Activated CD8-positive, alpha-beta T cell treated with anti-CD3 and anti-CD28 coated beads for 36 hours (primary cell): Measurements from ENCODE around the gene DTNBP1. TPM values are rescaled to one million over a fixed set of nuclear protein-coding genes. Genes with fewer than 3 reads are reported as not detected.

Experiments used
- ATAC-seq: fragments of 200-7000 bp; cut with Tn5 transposase; one replicate; pipeline ENCODE4 v1.10.0; 2021; ENCODE audit warnings: mild to moderate bottlenecking, moderate library complexity
- CTCF ChIA-PET: fragments of 350-600 bp; sonication (Branson Sonifier 250); formaldehyde crosslinking; loops from one replicate; lab custom pipeline; 2021; ENCODE audit warnings: antibody characterized with exemption; lab: Charles Lee
- POLR2A ChIA-PET: fragments of 350-600 bp; sonication (Branson Sonifier 250); formaldehyde crosslinking; loops from one replicate; lab custom pipeline; 2021; ENCODE audit warnings: antibody characterized with exemption; lab: Charles Lee
- DNase-seq: peaks from one replicate; pipeline ENCODE4 v3.0.0-alpha.2; 2020
- H3K27ac Mint-ChIP-seq: one replicate; pipeline ENCODE4 v1.8.0; 2021; ENCODE audit warnings: mild to moderate bottlenecking, mixed read lengths
- H3K27me3 Mint-ChIP-seq: one replicate; pipeline ENCODE4 v1.8.0; 2021; ENCODE audit warnings: mixed read lengths
- H3K36me3 Mint-ChIP-seq: one replicate; pipeline ENCODE4 v1.8.0; 2021; ENCODE audit warnings: low read depth, mixed read lengths
- H3K4me1 Mint-ChIP-seq: one replicate; pipeline ENCODE4 v1.8.0; 2021; ENCODE audit warnings: low read depth, mixed read lengths
- H3K4me3 Mint-ChIP-seq: one replicate; pipeline ENCODE4 v1.8.0; 2021; ENCODE audit warnings: mild to moderate bottlenecking, moderate library complexity, mixed read lengths
- H3K9me3 Mint-ChIP-seq: one replicate; pipeline ENCODE4 v1.8.0; 2021; ENCODE audit warnings: mixed read lengths
- CTCF ChIP-seq: fragments of 200-600 bp; IDR thresholded peaks from one replicate; pipeline ENCODE4 v1.8.0; 2022; ENCODE audit warnings: antibody characterized with exemption, mild to moderate bottlenecking
- intact Hi-C: fragments of 100-400 bp; cut with micrococcal nuclease; formaldehyde crosslinking; loops from one replicate; pipeline ENCODE4 v1.10.0; 2022
- total RNA-seq, 2 experiments: library from RNA; stranded (reverse); gene quantifications; one replicate each; pipeline ENCODE4 v1.2.3, GENCODE V29; 2021

DTNBP1 gene
- total RNA-seq, 2 experiments from 2014 or later: 12.6 to 14.6 TPM

GRCh38 chr6:15522427-15522826 lies 140.4 kb downstream of the DTNBP1 start:
- TF ChIP-seq CTCF: no peak
- H3K36me3 Mint-ChIP-seq: peaks cover 64% of the 10 kb centered on the region
- no peaks in the 10 kb centered on the region for H3K27me3 Mint-ChIP-seq
- peak; percentile 39 for ATAC-seq
- H3K4me3 Mint-ChIP-seq: no peak overlapping the region
- ChIA-PET CTCF (interaction anchor here (1.0 to 2.1 kb wide), 2 partner anchors 12 to 101 kb away, joined by 5 to 8 read pairs; no protein-coding TSS in a partner anchor), POLR2A (interaction anchor here (0.6 to 1.3 kb wide), 2 partner anchors 10 to 17 kb away, joined by 3 to 4 read pairs; no protein-coding TSS in a partner anchor)
- peaks cover 15% of the 10 kb centered on the region for H3K4me1 Mint-ChIP-seq
- peaks cover 5% of the 10 kb centered on the region for H3K9me3 Mint-ChIP-seq
- peak overlapping the region; percentile 76 for H3K27ac Mint-ChIP-seq
- no peak for DNase-seq
- intact Hi-C loops: loop anchor here (5.0 kb wide), 1 partner anchor 100 kb away; no protein-coding TSS in a partner anchor

GRCh38 chr6:15522026-15522425 lies 140.8 kb downstream of the DTNBP1 start:
- no peaks in the 10 kb centered on the region for H3K27me3 Mint-ChIP-seq
- DNase-seq (no peak), ATAC-seq (no peak)
- peaks cover 64% of the 10 kb centered on the region for H3K36me3 Mint-ChIP-seq
- no peak for TF ChIP-seq CTCF
- CTCF ChIA-PET: interaction anchor here (0.6 to 2.1 kb wide), 4 partner anchors 12 to 684 kb away, joined by 3 to 8 read pairs (median 4); no protein-coding TSS in a partner anchor
- peaks cover 15% of the 10 kb centered on the region for H3K4me1 Mint-ChIP-seq
- POLR2A ChIA-PET: interaction anchor here (1.3 kb wide), 1 partner anchor 16 kb away, joined by 4 read pairs; no protein-coding TSS in a partner anchor
- peaks cover 5% of the 10 kb centered on the region for H3K9me3 Mint-ChIP-seq
- H3K4me3 Mint-ChIP-seq: no peak overlapping the region
- intact Hi-C loops: loop anchor here (5.0 kb wide), 1 partner anchor 100 kb away; no protein-coding TSS in a partner anchor
- H3K27ac Mint-ChIP-seq: peak overlapping the region; percentile 76

GRCh38 chr6:15521582-15521981 lies 141.2 kb downstream of the DTNBP1 start:
- intact Hi-C loops: loop anchor here (5.0 kb wide), 1 partner anchor 101 kb away; no protein-coding TSS in a partner anchor
- ChIA-PET POLR2A (interaction anchor here (1.3 kb wide), 1 partner anchor 16 kb away, joined by 4 read pairs; no protein-coding TSS in a partner anchor), CTCF (interaction anchor here (0.6 to 2.1 kb wide), 3 partner anchors 95 to 684 kb away, joined by 3 to 8 read pairs (median 3); no protein-coding TSS in a partner anchor)
- DNase-seq (no peak), ATAC-seq (no peak)
- peaks cover 5% of the 10 kb centered on the region for H3K9me3 Mint-ChIP-seq
- H3K4me1 Mint-ChIP-seq: peaks cover 15% of the 10 kb centered on the region
- peak overlapping the region; percentile 76 for H3K27ac Mint-ChIP-seq
- TF ChIP-seq CTCF: no peak
- no peak overlapping the region for H3K4me3 Mint-ChIP-seq
- peaks cover 64% of the 10 kb centered on the region for H3K36me3 Mint-ChIP-seq
- no peaks in the 10 kb centered on the region for H3K27me3 Mint-ChIP-seq

- Mint-ChIP-seq H3K27ac (peak overlapping the region; percentile 55), H3K9me3 (no peaks in the 10 kb centered on the region), H3K4me1 (peaks cover 13% of the 10 kb centered on the region), H3K4me3 (no peak overlapping the region), H3K36me3 (peaks cover 58% of the 10 kb centered on the region), H3K27me3 (no peaks in the 10 kb centered on the region)
- CTCF ChIA-PET: interaction anchor here (2.1 kb wide), 1 partner anchor 103 kb away, joined by 8 read pairs; no protein-coding TSS in a partner anchor
- ATAC-seq: no peak
- intact Hi-C loops: loop anchor here (5.0 kb wide), 1 partner anchor 102 kb away; no protein-coding TSS in a partner anchor
- POLR2A ChIA-PET: interaction anchor here (2.1 kb wide), 1 partner anchor 13 kb away, joined by 4 read pairs; no protein-coding TSS in a partner anchor
- no peak for DNase-seq
- TF ChIP-seq CTCF: no peak
Measured at GRCh38 chr6:15520626-15521203, 142.1 kb downstream of the DTNBP1 start.

GRCh38 chr6:15519681-15520080 lies 143.1 kb downstream of the DTNBP1 start:
- Mint-ChIP-seq H3K27ac (peak overlapping the region; percentile 46), H3K27me3 (no peaks in the 10 kb centered on the region), H3K4me3 (no peak overlapping the region), H3K36me3 (peaks cover 58% of the 10 kb centered on the region), H3K9me3 (no peaks in the 10 kb centered on the region), H3K4me1 (peaks cover 13% of the 10 kb centered on the region)
- TF ChIP-seq CTCF: no peak
- CTCF ChIA-PET: no interaction called here
- intact Hi-C loops: loop anchor here (5.0 kb wide), 1 partner anchor 103 kb away; no protein-coding TSS in a partner anchor
- no peak for ATAC-seq
- POLR2A ChIA-PET: interaction anchor here (0.7 to 2.1 kb wide), 3 partner anchors 14 to 1266 kb away, joined by 4 to 5 read pairs (median 4); no protein-coding TSS in a partner anchor
- no peak for DNase-seq
